Stimulated activated effector memory CD8-positive, alpha-beta T cell treated with anti-CD3 and anti-CD28 coated beads, Interleukin-12 subunit alpha, Interleukin-12 subunit beta, amount 100 ng/mL, for 72 hours (primary cell): ENCODE data around the gene NMB.
"Not testable (repeated sequence)": the region's sequence is repeated elsewhere in the genome, so short reads cannot be mapped to it uniquely, and the experiment has no call there.

Experiments used
- ATAC-seq: fragments of 150-1000 bp; cut with Tn5 transposase; 2 replicates; pipeline ENCODE4 v1.10.0; 2021
- DNase-seq, 2 donors: peaks; one replicate each; pipeline ENCODE4 v3.0.0; 2021 to 2022; ENCODE audit warnings: low spot score in 2 of 2
- H3K27ac Mint-ChIP-seq: one replicate; pipeline ENCODE4 v1.8.0; 2022; ENCODE audit warnings: mild to moderate bottlenecking, mixed read lengths
- H3K36me3 Mint-ChIP-seq: one replicate; pipeline ENCODE4 v1.8.0; 2022; ENCODE audit warnings: mild to moderate bottlenecking, mixed read lengths
- H3K4me1 Mint-ChIP-seq: one replicate; pipeline ENCODE4 v1.8.0; 2022; ENCODE audit warnings: mixed read lengths
- H3K4me3 Mint-ChIP-seq: one replicate; pipeline ENCODE4 v1.8.0; 2022; ENCODE audit warnings: mild to moderate bottlenecking, mixed read lengths
- H3K9me3 Mint-ChIP-seq: one replicate; pipeline ENCODE4 v1.8.0; 2022; ENCODE audit warnings: mixed read lengths

Gene NMB

DNA sequence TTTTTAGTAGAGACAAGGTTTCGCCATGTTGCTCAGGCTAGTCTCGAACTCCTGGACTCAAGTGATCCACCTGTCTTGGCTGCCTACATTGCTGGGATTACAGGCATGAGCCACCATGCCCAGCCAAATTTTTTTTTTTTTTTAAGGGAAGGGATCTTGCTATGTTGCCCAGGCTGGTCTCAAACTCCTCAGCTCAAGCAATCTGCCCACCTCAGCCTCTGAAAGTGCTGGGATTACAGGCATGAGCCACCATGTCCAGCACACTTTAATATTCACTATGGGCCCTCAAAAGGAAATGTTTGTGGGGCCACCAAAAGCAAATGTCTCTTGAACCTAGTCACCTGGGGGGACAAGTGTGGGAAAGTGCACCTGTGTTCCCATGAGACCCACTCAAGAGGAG, 15.4 kb downstream of the NMB start:
- not testable (repeated sequence) for ATAC-seq, H3K9me3 Mint-ChIP-seq, H3K27ac Mint-ChIP-seq, H3K4me3 Mint-ChIP-seq, DNase-seq
- Mint-ChIP-seq H3K4me1 (peaks cover 24% of the 10 kb centered on the region), H3K36me3 (peaks cover 100% of the 10 kb centered on the region)

DNA sequence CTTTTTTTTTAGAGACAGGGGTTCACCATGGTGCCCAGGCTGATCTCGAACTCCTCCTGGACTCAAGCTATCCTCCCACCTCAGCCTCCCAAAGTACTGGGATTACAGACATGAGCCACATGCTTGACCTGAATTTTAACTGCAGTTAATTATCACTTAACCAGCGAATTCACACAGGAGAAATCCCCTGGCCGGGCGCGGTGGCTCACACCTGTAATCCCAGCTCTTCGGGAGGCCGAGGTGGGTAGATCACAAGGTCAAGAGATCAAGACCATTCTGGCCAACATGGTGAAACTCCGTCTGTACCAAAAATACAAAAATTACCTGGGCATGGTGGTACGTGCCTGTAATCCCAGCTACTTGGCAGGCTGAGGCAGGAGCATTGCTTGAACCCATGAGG, 16.1 kb downstream of the NMB start:
- not testable (repeated sequence) for H3K4me3 Mint-ChIP-seq, ATAC-seq, DNase-seq, H3K9me3 Mint-ChIP-seq, H3K27ac Mint-ChIP-seq
- Mint-ChIP-seq H3K4me1 (peaks cover 22% of the 10 kb centered on the region), H3K36me3 (peaks cover 100% of the 10 kb centered on the region)

DNA sequence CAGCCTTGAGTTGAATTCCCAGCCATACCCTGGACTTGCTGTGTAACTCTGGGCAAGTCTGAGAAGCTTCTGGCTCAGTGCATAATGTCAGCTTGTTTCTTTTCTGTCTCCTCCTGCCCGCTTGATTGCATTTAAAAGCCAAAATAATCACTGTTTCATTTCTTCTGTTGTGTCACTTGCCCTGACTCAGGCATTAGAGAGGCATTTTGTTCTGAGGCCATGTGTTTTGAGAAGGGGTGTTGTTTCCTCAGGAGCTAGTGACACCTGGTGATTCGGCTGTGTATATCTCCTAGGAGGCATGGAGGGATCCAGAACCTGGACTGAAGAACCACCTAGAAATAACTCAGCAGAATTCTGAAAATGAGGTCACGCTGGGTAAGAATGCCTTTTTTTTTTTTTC, 19.9 kb downstream of the NMB start:
- Mint-ChIP-seq H3K9me3 (no peaks in the 10 kb centered on the region), H3K4me1 (peaks cover 27% of the 10 kb centered on the region), H3K36me3 (peaks cover 93% of the 10 kb centered on the region), H3K27ac (no peak overlapping the region), H3K4me3 (no peak overlapping the region)
- DNase-seq (no peak), ATAC-seq (no peak)

DNA sequence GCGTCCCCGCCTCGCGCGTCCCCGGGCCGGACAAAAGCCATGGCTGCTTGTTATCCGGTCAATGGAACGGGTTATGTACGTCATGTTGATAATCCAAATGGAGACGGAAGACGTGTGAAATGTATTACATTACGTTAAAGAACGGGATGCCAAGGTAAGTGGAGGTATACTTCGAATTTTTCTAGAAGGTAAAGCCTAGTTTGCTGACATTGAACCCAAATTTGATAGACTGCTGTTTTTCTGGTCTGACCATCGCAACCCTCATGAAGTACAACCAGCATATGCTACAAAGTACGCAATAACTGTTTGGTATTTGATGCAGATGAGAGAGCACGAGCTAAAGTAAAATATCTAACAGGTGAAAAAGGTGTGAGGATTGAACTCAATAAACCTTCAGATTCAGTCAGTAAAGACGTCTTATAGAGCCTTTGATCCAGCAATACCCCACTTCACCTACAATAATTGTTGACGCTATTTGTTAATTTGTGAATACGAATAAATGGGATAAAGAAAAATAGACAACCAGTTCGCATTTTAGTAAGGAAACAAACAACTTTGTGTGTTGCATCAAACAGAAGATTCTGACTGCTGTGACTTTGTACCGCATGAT, 23.7 kb downstream of the NMB start:
- Mint-ChIP-seq H3K36me3 (peaks cover 73% of the 10 kb centered on the region), H3K27ac (peak overlapping the region; percentile 94), H3K4me3 (peak overlapping the region; percentile 87), H3K4me1 (peaks cover 37% of the 10 kb centered on the region), H3K9me3 (no peaks in the 10 kb centered on the region)
- no peak for DNase-seq
- ATAC-seq, result no peak

DNA sequence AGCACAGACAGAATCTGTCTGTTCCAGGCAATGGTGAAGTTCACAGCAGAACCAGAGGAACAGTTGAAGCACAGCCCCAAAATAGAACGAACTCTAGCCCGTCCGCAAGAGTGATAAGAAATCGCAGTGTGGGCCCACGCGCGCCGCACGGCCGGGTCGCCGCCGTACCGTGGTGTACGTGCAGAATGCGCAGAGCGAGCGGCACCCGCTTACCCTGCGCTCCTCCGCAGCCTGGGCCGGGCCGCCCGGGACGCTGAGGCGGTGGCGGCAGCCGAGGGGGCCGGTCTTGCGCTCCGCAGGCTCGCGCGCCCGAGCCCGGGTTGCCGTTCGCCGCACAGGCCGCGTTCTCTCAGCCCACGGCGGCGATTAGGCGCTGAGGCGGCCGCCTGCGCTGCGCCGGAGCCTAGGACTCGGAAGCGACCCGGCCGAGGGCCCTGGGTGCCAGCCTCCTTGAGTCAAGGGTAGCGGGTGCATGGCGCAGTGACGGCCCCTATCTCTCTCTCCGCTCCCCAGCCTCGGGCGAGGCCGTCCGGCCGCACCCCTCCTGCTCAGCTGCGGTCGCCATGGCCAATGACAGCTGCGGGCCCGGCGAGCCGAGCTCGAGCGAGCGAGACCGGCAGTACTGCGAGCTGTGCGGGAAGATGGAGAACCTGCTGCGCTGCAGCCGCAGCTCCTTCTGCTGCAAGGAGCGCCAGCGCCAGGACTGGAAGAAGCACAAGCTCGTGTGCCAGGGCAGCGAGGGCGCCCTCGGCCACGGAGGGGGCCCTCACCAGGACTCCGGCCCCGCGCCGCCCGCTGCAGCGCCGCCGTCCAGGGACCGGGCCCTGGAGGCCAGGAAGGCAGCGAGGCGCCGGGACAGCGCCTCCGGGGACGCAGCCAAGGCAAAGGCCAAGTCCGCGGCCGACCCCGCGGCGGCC, 24.4 kb downstream of the NMB start:
- ATAC-seq (peak; percentile 79), DNase-seq (peak; percentile 63 to 84)
- Mint-ChIP-seq H3K4me3 (peak overlapping the region; percentile 87), H3K27ac (peak overlapping the region; percentile 94), H3K4me1 (peaks cover 37% of the 10 kb centered on the region), H3K9me3 (no peaks in the 10 kb centered on the region), H3K36me3 (peaks cover 65% of the 10 kb centered on the region)

DNA sequence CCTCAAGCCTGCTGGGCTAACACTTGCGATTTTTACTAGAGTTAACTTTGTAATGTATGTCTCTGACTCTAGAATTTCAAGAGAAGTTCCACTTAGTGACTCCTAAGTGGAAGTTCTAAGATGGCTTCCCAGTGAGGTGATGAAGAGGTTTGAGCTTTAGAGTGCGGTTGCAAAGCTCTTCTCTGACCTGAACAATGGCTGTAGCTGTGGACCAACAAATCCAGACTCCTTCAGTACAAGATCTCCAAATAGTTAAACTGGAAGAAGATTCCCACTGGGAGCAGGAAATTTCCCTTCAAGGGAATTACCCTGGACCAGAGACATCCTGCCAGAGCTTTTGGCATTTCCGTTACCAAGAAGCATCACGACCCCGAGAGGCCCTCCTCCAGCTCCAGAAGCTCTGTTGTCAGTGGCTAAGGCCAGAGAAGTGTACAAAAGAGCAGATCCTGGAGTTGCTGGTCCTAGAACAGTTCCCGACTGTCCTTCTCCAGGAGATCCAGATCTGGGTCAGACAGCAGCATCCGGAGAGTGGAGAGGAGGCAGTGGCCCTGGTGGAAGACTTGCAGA, 26.2 kb downstream of the NMB start:
- H3K4me3 Mint-ChIP-seq, result peak overlapping the region; percentile 87
- no peaks in the 10 kb centered on the region for H3K9me3 Mint-ChIP-seq
- H3K36me3 Mint-ChIP-seq, result peaks cover 47% of the 10 kb centered on the region
- ATAC-seq, result no peak
- H3K27ac Mint-ChIP-seq, result peak overlapping the region; percentile 90
- H3K4me1 Mint-ChIP-seq, result peaks cover 30% of the 10 kb centered on the region
- peak in 1 of 2 donors; percentile 57 for DNase-seq

DNA sequence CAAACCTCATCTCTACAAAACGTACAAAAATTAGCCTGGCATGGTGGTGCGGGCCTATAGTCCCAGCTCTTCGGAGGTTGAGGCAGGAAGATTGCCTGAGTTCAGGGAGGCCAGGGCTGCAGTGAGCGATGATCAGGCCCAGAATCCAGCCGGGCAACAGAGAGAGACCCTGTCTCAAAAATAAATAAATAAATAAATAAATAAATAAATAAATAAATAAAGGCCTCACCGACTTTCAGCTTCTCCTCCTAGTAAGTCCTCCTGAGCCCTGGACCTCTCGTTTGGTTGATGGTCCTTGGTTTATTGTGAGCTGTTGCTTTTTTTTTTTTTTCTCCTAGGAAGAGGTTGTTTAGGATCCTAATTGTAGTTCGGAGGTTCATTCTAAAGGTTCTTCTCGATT, 29.0 kb downstream of the NMB start:
- H3K36me3 Mint-ChIP-seq, result peaks cover 35% of the 10 kb centered on the region
- H3K27ac Mint-ChIP-seq, result no peak overlapping the region
- peaks cover 26% of the 10 kb centered on the region for H3K4me1 Mint-ChIP-seq
- DNase-seq (no peak), ATAC-seq (no peak)
- no peaks in the 10 kb centered on the region for H3K9me3 Mint-ChIP-seq
- H3K4me3 Mint-ChIP-seq, result no peak overlapping the region

DNA sequence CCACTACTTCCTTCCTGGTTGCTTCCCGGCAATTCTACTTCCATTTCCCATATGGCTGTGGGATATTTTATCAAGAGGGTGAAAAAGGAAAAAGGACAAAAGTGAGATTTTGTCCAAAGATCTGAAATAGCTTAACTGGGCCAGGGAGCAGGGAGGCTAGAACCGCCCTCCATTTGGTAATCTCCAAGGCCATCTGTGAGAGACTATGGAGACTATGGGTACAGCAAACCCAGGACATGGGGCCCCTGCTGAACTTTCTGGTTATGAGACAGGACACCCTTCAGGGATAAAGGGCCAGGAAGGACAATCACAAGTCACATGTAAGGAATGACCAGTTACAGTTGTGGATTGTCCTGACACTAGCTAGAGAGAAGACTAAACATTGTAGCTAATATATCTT, 32.9 kb downstream of the NMB start:
- Mint-ChIP-seq H3K9me3 (peaks cover 3% of the 10 kb centered on the region), H3K36me3 (peaks cover 45% of the 10 kb centered on the region), H3K4me3 (no peak overlapping the region), H3K27ac (peak overlapping the region; percentile 60), H3K4me1 (peaks cover 8% of the 10 kb centered on the region)
- DNase-seq (no peak), ATAC-seq (no peak)

DNA sequence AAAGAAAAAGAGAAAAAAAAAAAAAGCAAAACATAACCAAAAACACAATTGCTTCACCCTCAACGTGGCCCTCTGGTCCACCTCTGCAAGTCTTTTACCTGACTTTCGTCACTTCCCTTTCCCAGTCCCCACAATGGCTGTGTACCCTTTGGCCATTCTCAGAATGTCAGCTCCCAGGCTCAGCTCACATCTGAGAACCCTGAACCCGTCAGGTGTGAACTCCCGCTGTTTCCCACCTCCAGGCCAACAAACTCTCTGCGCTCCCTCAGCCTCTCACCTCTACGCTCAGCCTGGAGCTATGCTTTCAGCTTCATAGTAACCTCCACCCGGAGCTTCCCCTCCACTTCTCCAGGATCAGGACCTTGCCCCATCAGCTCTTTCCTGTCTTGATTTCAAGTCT, 33.6 kb downstream of the NMB start:
- ATAC-seq, result no peak
- H3K27ac Mint-ChIP-seq, result peak overlapping the region; percentile 60

DNA sequence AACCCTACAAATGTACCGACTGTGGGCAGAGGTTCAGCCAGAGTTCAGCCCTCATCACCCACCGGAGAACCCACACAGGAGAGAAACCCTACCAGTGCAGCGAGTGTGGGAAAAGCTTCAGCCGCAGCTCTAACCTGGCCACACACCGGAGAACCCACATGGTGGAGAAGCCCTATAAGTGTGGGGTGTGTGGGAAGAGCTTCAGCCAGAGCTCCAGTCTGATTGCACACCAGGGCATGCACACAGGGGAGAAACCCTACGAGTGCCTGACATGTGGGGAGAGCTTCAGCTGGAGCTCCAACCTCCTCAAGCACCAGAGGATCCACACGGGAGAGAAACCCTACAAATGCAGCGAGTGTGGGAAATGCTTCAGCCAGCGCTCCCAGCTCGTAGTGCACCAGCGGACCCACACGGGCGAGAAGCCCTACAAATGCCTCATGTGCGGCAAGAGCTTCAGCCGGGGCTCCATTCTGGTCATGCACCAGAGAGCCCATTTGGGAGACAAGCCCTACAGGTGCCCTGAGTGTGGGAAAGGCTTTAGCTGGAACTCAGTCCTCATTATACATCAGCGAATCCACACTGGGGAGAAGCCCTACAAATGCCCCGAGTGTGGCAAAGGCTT, 36.5 kb downstream of the NMB start:
- Mint-ChIP-seq H3K27ac (no peak overlapping the region), H3K4me3 (no peak overlapping the region), H3K4me1 (peaks cover 15% of the 10 kb centered on the region), H3K9me3 (peaks cover 3% of the 10 kb centered on the region), H3K36me3 (peaks cover 46% of the 10 kb centered on the region)
- DNase-seq, result no peak
- no peak for ATAC-seq

More for the DNA sequence above, 33.6 kb downstream of the NMB start:
- Mint-ChIP-seq H3K9me3 (peaks cover 3% of the 10 kb centered on the region), H3K4me3 (no peak overlapping the region), H3K4me1 (peaks cover 15% of the 10 kb centered on the region), H3K36me3 (peaks cover 46% of the 10 kb centered on the region)
- DNase-seq, result no peak

DNA sequence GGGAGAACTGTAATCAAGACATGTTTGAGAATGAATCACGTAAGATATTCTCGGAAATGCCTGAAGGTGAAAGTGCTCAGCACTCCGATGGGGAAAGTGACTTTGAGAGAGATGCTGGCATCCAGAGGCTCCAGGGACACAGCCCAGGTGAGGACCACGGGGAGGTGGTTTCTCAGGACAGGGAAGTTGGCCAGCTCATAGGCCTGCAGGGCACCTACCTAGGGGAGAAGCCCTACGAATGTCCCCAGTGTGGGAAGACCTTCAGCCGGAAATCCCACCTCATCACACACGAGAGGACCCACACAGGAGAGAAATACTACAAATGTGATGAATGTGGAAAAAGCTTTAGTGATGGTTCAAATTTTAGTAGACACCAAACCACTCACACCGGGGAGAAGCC, 37.4 kb downstream of the NMB start:
- peaks cover 15% of the 10 kb centered on the region for H3K4me1 Mint-ChIP-seq
- H3K27ac Mint-ChIP-seq, result no peak overlapping the region
- H3K36me3 Mint-ChIP-seq, result peaks cover 44% of the 10 kb centered on the region
- peaks cover 3% of the 10 kb centered on the region for H3K9me3 Mint-ChIP-seq
- no peak overlapping the region for H3K4me3 Mint-ChIP-seq
- no peak for DNase-seq
- ATAC-seq, result no peak

DNA sequence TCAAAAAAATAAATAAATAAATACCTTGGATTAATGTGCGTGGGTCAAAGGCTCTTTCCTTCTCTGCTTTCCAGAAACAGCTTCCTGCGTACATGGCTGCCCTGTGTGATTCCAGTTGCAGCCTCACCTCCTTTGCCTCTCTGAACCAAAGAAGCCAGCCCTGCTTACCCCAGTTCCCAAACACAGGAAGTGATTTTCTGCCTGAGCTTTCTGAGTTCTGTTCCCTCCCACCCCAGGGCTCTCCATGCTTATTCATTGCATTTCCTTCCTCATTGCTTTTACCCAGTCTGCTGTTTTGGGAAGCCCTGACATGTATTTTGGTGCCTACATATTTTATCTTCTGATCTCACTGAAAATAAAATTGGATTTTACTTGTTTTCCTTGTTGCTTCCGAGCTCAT, 41.8 kb downstream of the NMB start:
- Mint-ChIP-seq H3K4me1 (peaks cover 17% of the 10 kb centered on the region), H3K36me3 (peaks cover 21% of the 10 kb centered on the region), H3K4me3 (no peak overlapping the region), H3K9me3 (peaks cover 3% of the 10 kb centered on the region), H3K27ac (peak overlapping the region; percentile 52)
- no peak for DNase-seq
- no peak for ATAC-seq

DNA sequence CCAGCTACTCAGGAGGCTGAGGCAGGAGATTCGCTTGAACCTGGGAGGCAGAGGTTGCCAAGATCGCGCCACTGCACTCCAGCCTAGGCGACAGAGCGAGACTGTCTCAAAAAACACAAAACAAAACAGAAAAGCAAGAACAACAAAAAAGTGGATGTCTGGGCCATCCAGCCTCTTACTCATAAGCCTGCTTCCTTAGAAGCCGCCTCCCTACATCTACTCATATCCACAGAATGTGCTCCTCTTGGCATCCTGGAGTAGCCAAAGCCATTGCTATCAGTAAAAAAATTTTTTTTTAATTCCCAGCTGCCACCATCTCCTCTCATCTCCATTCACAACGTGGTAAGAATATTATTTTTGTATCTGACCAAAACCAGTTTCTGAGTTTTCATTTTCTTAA, 46.4 kb downstream of the NMB start:
- peaks cover 26% of the 10 kb centered on the region for H3K36me3 Mint-ChIP-seq
- H3K4me3 Mint-ChIP-seq, result no peak overlapping the region
- DNase-seq (no peak), ATAC-seq (no peak)
- no peak overlapping the region for H3K27ac Mint-ChIP-seq
- H3K9me3 Mint-ChIP-seq, result no peaks in the 10 kb centered on the region
- H3K4me1 Mint-ChIP-seq, result peaks cover 34% of the 10 kb centered on the region

DNA sequence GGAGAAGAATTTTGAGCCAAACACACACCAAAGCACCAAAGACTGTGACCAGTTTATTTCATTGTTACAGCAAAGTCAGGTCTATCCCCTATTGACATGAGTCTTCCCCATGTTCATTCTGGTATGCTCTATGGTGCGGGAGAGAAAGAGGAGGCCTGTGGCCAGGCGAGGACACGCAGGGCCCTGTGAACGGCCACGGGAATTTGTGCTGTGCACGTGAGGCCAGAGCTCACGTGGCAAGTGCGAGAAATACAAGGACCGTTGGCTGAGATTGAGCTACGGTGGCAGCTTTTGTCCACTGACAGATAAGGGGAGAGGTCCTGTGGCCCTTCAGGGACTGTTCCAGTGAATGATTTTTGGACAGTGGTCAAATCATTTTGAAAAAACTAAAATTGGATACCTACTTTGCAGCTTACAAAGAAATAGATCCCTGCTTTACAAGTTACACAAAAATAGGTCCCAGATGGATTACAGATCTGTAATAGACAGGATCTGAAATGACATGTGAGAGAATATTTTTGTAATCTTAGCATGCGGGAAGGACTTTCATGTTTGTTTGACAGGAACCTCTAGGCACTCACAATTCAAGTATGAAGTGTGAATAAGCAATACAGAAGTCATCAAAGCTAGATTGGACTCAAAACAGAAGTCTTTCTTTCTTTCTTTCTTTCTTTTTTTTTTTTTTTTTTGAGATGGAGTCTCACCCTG, 48.0 kb downstream of the NMB start:
- peaks cover 50% of the 10 kb centered on the region for H3K4me1 Mint-ChIP-seq
- H3K9me3 Mint-ChIP-seq, result no peaks in the 10 kb centered on the region
- ATAC-seq, result no peak
- H3K27ac Mint-ChIP-seq, result peak overlapping the region; percentile 79
- DNase-seq, result no peak
- H3K36me3 Mint-ChIP-seq, result peaks cover 39% of the 10 kb centered on the region
- no peak overlapping the region for H3K4me3 Mint-ChIP-seq
